Adrenal gland (tissue), 12 donors: ENCODE data around the gene LRP1B. TPM values are rescaled to one million over a fixed set of nuclear protein-coding genes. Genes with fewer than 3 reads are reported as not detected.

Experiments used
- DNase-seq, 7 donors: peaks; one replicate each; pipeline ENCODE4 v3.0.0-alpha.2; 2019 to 2020
- H3K27ac ChIP-seq, 5 donors: fragments of 200-600 bp; sonication (generic) in 4 of 5; 1 replicate in 3 of 5; 2 replicates in 2 of 5; pipeline versions ENCODE4 v1.5.1 to v1.8.0; 2016 to 2020; ENCODE audit warnings: mild to moderate bottlenecking in 1 of 5
- H3K27me3 ChIP-seq: fragments of 200-600 bp; 2 replicates; pipeline ENCODE4 v1.8.0; 2021
- H3K36me3 ChIP-seq, 2 donors: fragments of 200-600 bp; replicated peaks in 1 of 2; 1 replicate in 1 of 2; 2 replicates in 1 of 2; pipeline versions ENCODE4 v1.5.1 to v1.8.0; 2018 to 2022
- H3K4me1 ChIP-seq, 2 donors: fragments of 200-600 bp; replicated peaks in 1 of 2; 1 replicate in 1 of 2; 2 replicates in 1 of 2; pipeline versions ENCODE4 v1.5.1 to v1.8.0; 2018 to 2021
- H3K4me3 ChIP-seq, 4 donors: fragments of 200-600 bp; sonication (generic) in 3 of 4; one replicate each; pipeline ENCODE4 v1.5.1; 2016 to 2018
- H3K9me3 ChIP-seq, 3 donors: fragments of 200-600 bp; sonication (generic) in 1 of 3; replicated peaks in 1 of 3; 1 replicate in 2 of 3; 2 replicates in 1 of 3; pipeline versions ENCODE4 v1.5.1 to v1.8.0; 2016 to 2021
- CTCF ChIP-seq, 6 experiments: fragments of 450-650 bp in 4 of 6; fragments of 200-600 bp in 2 of 6; sonication (generic) in 1 of 6; IDR thresholded peaks; 1 replicate in 5 of 6; 2 replicates in 1 of 6; pipeline versions ENCODE4 v1.5.1 to v1.8.0; 2016 to 2021; ENCODE audit warnings: antibody characterized with exemption in 6 of 6, mild to moderate bottlenecking in 2 of 6, moderate library complexity in 1 of 6
- POLR2A ChIP-seq, 2 donors: fragments of 450-650 bp; IDR thresholded peaks; one replicate each; pipeline ENCODE4 v1.6.1; 2017; ENCODE audit warnings: antibody characterized with exemption in 2 of 2, mild to moderate bottlenecking in 2 of 2, moderate library complexity in 1 of 2
- WGBS, 4 donors: extraction: QIAGEN DNeasy Blood & Tissue Kit in 2 of 4; methylation state at CpG; one replicate each; pipeline versions ENCODE4 v1.1.5 to v1.1.7; 2013 to 2017; 5-methylcytosine and 5-hydroxymethylcytosine counted together
- intact Hi-C, 2 donors: fragments of 100-400 bp; cut with DNase I; formaldehyde crosslinking; loops; one replicate each; pipeline versions ENCODE4 v1.14.1 to v1.15.0; 2022 to 2023
- polyA plus RNA-seq, 3 donors: library from polyadenylated mRNA; stranded (reverse); fragments of 200-250 nt in 2 of 3; fragments of 350-450 nt in 1 of 3; fragmentation: Illumina TruSeq in 1 of 3; extraction: RNeasy Lipid Tissue Mini Kit (QIAGEN cat#74804) in 1 of 3; gene quantifications; one replicate each; pipeline ENCODE4 v1.2.3, GENCODE V29; 2013 to 2014
- total RNA-seq, 9 donors: library from RNA; depleted of rRNA in 4 of 9; stranded (reverse); fragments of >200 nt in 4 of 9; fragments of 120-200 nt in 1 of 9; fragmentation: NEBNext Ultra II Directional in 1 of 9; extraction: Animal tissue kit (Norgen Biotek cat#: 25700) in 1 of 9; gene quantifications; one replicate each; pipeline versions ENCODE4 v1.1.0 to v1.2.4, GENCODE V29; 2013 to 2023
- donor health status: healthy with polysubstance abuse.
- donor health status: Bipolar disorder and iron deficiency.
- donor health status: DM: yes; HTN: yes; CAD: no.
- donor health status: DM: no; HTN: no; CAD: no.
- donor health status: DM: no; HTN: no; CAD: no.
- donor health status: DM: yes; HTN: yes; CAD: no.

LRP1B gene
- total and polyA plus RNA-seq, 12 donors: 0.84 to 5.4 (median 2.1) TPM

- WGBS, 4 donors: 71 to 79% (median 74%) methylated on average over 1 of the region's 1 CpG
- H3K4me1 ChIP-seq: no peaks in the 10 kb centered on the region
- DNase-seq: no peak
- no peaks in the 10 kb centered on the region for H3K9me3 ChIP-seq
- intact Hi-C loops: no loop called here
- H3K27ac ChIP-seq: no peak overlapping the region
- H3K36me3 ChIP-seq: no peaks in the 10 kb centered on the region
- no peak overlapping the region for H3K4me3 ChIP-seq
- H3K27me3 ChIP-seq: no peaks in the 10 kb centered on the region
- TF ChIP-seq CTCF (IDR thresholded peaks at IDR 0.05) (no peak), POLR2A (IDR thresholded peaks at IDR 0.05) (no peak)
Measured at GRCh38 chr2:141940709-141941108, 190.1 kb downstream of the LRP1B start.

- TF ChIP-seq CTCF (IDR thresholded peaks at IDR 0.05) (no peak), POLR2A (IDR thresholded peaks at IDR 0.05) (no peak)
Measured at GRCh38 chr2:141933226-141933625, 197.6 kb downstream of the LRP1B start.

GRCh38 chr2:141932261-141932660 is 198.6 kb downstream of the LRP1B start:
- 90 to 95% (median 91%) methylated on average over 2 of the region's 2 CpGs for WGBS, 4 donors
- intact Hi-C loops: no loop called here
- DNase-seq: no peak
- H3K4me3 ChIP-seq: no peak overlapping the region
- no peak overlapping the region for H3K27ac ChIP-seq
- no peak for TF ChIP-seq POLR2A (IDR thresholded peaks at IDR 0.05)
- no peak for TF ChIP-seq CTCF (IDR thresholded peaks at IDR 0.05)
- no peaks in the 10 kb centered on the region for H3K9me3 ChIP-seq
- no peaks in the 10 kb centered on the region for H3K4me1 ChIP-seq
- no peaks in the 10 kb centered on the region for H3K27me3 ChIP-seq
- no peaks in the 10 kb centered on the region for H3K36me3 ChIP-seq

More at GRCh38 chr2:141933226-141933625, 197.6 kb downstream of the LRP1B start:
- no peak overlapping the region for H3K4me3 ChIP-seq
- intact Hi-C loops: no loop called here
- H3K27me3 ChIP-seq: no peaks in the 10 kb centered on the region
- no peak for DNase-seq
- no peak overlapping the region for H3K27ac ChIP-seq
- H3K36me3 ChIP-seq: no peaks in the 10 kb centered on the region
- no peaks in the 10 kb centered on the region for H3K4me1 ChIP-seq
- 46 to 71% (median 61%) methylated on average over 1 of the region's 1 CpG for WGBS, 4 donors
- H3K9me3 ChIP-seq: no peaks in the 10 kb centered on the region

- Histone ChIP-seq H3K9me3 (no peaks in the 10 kb centered on the region), H3K4me1 (no peaks in the 10 kb centered on the region), H3K27me3 (no peaks in the 10 kb centered on the region), H3K4me3 (no peak overlapping the region), H3K27ac (no peak overlapping the region), H3K36me3 (no peaks in the 10 kb centered on the region)
- DNase-seq: no peak
- intact Hi-C loops: no loop called here
- TF ChIP-seq CTCF (IDR thresholded peaks at IDR 0.05) (no peak), POLR2A (IDR thresholded peaks at IDR 0.05) (no peak)
- WGBS, 4 donors: 79 to 88% (median 81%) methylated on average over 3 of the region's 3 CpGs
Measured at GRCh38 chr2:141931797-141932196, 199.0 kb downstream of the LRP1B start.
